ENCODE measurements around the gene SCMH1.

- TF ChIP-seq, protein P1, sequence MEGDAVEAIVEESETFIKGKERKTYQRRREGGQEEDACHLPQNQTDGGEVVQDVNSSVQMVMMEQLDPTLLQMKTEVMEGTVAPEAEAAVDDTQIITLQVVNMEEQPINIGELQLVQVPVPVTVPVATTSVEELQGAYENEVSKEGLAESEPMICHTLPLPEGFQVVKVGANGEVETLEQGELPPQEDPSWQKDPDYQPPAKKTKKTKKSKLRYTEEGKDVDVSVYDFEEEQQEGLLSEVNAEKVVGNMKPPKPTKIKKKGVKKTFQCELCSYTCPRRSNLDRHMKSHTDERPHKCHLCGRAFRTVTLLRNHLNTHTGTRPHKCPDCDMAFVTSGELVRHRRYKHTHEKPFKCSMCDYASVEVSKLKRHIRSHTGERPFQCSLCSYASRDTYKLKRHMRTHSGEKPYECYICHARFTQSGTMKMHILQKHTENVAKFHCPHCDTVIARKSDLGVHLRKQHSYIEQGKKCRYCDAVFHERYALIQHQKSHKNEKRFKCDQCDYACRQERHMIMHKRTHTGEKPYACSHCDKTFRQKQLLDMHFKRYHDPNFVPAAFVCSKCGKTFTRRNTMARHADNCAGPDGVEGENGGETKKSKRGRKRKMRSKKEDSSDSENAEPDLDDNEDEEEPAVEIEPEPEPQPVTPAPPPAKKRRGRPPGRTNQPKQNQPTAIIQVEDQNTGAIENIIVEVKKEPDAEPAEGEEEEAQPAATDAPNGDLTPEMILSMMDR (IDR thresholded peaks at IDR 0.05; ENCODE audit: low read depth, low read length, missing input control): no peak
- TF ChIP-seq SP1 (IDR thresholded peaks at IDR 0.05) (no peak), FOXA2 (IDR thresholded peaks at IDR 0.05) (no peak), EGR1 (IDR thresholded peaks at IDR 0.05; ENCODE audit: low read depth in 2 of 2) (no peak), TAF1 (conservative IDR thresholded peaks at IDR 0.05) (peak; percentile 81), HNF4G (IDR thresholded peaks at IDR 0.05) (no peak), GABPA (IDR thresholded peaks at IDR 0.05 in 1 of 2, conservative IDR thresholded peaks at IDR 0.05 in 1 of 2) (no peak), ATF3 (IDR thresholded peaks at IDR 0.05) (no peak), JUND (IDR thresholded peaks at IDR 0.05) (peak in 1 of 2 donors; percentile 7)
- TF ChIP-seq, protein P2, sequence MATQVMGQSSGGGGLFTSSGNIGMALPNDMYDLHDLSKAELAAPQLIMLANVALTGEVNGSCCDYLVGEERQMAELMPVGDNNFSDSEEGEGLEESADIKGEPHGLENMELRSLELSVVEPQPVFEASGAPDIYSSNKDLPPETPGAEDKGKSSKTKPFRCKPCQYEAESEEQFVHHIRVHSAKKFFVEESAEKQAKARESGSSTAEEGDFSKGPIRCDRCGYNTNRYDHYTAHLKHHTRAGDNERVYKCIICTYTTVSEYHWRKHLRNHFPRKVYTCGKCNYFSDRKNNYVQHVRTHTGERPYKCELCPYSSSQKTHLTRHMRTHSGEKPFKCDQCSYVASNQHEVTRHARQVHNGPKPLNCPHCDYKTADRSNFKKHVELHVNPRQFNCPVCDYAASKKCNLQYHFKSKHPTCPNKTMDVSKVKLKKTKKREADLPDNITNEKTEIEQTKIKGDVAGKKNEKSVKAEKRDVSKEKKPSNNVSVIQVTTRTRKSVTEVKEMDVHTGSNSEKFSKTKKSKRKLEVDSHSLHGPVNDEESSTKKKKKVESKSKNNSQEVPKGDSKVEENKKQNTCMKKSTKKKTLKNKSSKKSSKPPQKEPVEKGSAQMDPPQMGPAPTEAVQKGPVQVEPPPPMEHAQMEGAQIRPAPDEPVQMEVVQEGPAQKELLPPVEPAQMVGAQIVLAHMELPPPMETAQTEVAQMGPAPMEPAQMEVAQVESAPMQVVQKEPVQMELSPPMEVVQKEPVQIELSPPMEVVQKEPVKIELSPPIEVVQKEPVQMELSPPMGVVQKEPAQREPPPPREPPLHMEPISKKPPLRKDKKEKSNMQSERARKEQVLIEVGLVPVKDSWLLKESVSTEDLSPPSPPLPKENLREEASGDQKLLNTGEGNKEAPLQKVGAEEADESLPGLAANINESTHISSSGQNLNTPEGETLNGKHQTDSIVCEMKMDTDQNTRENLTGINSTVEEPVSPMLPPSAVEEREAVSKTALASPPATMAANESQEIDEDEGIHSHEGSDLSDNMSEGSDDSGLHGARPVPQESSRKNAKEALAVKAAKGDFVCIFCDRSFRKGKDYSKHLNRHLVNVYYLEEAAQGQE (IDR thresholded peaks at IDR 0.05): peak; percentile 86
- TF ChIP-seq, protein P3, sequence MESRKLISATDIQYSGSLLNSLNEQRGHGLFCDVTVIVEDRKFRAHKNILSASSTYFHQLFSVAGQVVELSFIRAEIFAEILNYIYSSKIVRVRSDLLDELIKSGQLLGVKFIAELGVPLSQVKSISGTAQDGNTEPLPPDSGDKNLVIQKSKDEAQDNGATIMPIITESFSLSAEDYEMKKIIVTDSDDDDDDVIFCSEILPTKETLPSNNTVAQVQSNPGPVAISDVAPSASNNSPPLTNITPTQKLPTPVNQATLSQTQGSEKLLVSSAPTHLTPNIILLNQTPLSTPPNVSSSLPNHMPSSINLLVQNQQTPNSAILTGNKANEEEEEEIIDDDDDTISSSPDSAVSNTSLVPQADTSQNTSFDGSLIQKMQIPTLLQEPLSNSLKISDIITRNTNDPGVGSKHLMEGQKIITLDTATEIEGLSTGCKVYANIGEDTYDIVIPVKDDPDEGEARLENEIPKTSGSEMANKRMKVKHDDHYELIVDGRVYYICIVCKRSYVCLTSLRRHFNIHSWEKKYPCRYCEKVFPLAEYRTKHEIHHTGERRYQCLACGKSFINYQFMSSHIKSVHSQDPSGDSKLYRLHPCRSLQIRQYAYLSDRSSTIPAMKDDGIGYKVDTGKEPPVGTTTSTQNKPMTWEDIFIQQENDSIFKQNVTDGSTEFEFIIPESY (IDR thresholded peaks at IDR 0.05): no peak
- TF ChIP-seq, protein P4, sequence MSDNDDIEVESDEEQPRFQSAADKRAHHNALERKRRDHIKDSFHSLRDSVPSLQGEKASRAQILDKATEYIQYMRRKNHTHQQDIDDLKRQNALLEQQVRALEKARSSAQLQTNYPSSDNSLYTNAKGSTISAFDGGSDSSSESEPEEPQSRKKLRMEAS (IDR thresholded peaks at IDR 0.05): no peak
These were observed 261.5 kb downstream of the SCMH1 start for GRCh38 chr1:40980453-40981121.
